Endothelial cell of umbilical vein (primary cell): ENCODE data around the gene NEDD4L. TPM values are rescaled to one million over a fixed set of nuclear protein-coding genes. Genes with fewer than 3 reads are reported as not detected.

ENCODE experiments used
- BruUV-seq: library from RNA; stranded (reverse); fragments of 400-500 nt; replicated peaks from 2 replicates; lab custom pipeline; 2021; lab: Mats Ljungman, UMichigan
- CTCF ChIA-PET: fragments of 300-600, 350-600 bp; sonication (Branson Sonifier 250); formaldehyde crosslinking; loops from one replicate; lab custom pipeline; 2021; ENCODE audit warnings: antibody characterized with exemption, inconsistent platforms; lab: Charles Lee
- POLR2A ChIA-PET: fragments of 300-600, 350-600 bp; sonication (Branson Sonifier 250); formaldehyde crosslinking; loops from one replicate; lab custom pipeline; 2021; ENCODE audit warnings: antibody characterized with exemption, inconsistent platforms; lab: Charles Lee
- DNase-seq: peaks from one replicate; pipeline ENCODE4 v3.0.0-alpha.2; 2011; ENCODE audit warnings: low read depth, low spot score
- FAIRE-seq: peaks from 2 replicates; lab custom pipeline; 2011; peaks lifted over from hg19 to GRCh38; lab: Jason Lieb, UNC
- H2AFZ ChIP-seq: 2 replicates; pipeline ENCODE4 v1.6.0; 2012; ENCODE audit warnings: low read depth, low read length, control low read depth, inconsistent platforms
- H3K27ac ChIP-seq: 2 replicates; pipeline ENCODE4 v1.5.1; 2011; ENCODE audit warnings: low read depth, mild to moderate bottlenecking, control low read depth, low read length, moderate library complexity; ENCODE audit not compliant: insufficient read depth
- H3K27me3 ChIP-seq, 2 experiments: 2 replicates each; pipeline versions ENCODE4 v1.6.0 to v1.6.1; 2011; ENCODE audit warnings: low read length in 2 of 2, mixed read lengths in 1 of 2; ENCODE audit not compliant: control insufficient read depth in 2 of 2, insufficient read depth in 2 of 2
- H3K36me3 ChIP-seq, 2 experiments: 2 replicates in 1 of 2; 3 replicates in 1 of 2; pipeline ENCODE4 v1.5.1; 2011; ENCODE audit warnings: low read length in 2 of 2, mild to moderate bottlenecking in 1 of 2, moderate library complexity in 1 of 2; ENCODE audit not compliant: control insufficient read depth in 2 of 2, insufficient read depth in 2 of 2; ENCODE audit errors: extremely low read depth in 1 of 2
- H3K4me1 ChIP-seq: 3 replicates; pipeline ENCODE4 v1.5.1; 2011; ENCODE audit warnings: mild to moderate bottlenecking, low read length; ENCODE audit not compliant: control insufficient read depth, insufficient read depth; ENCODE audit errors: extremely low read depth
- H3K4me2 ChIP-seq: 2 replicates; pipeline ENCODE4 v1.6.1; 2011; ENCODE audit warnings: low read length, control low read depth, mixed read lengths; ENCODE audit not compliant: insufficient read depth
- H3K4me3 ChIP-seq, 3 experiments: fragments of 200-600 bp in 1 of 3; sonication (generic), shearing (Covaris generic) in 1 of 3; replicated peaks in 1 of 3; 2 replicates each; pipeline ENCODE4 v1.5.1; 2011 to 2016; ENCODE audit warnings: control low read depth in 3 of 3, low read length in 3 of 3, mild to moderate bottlenecking in 2 of 3, inconsistent platforms in 1 of 3, low read depth in 1 of 3, moderate library complexity in 1 of 3; ENCODE audit not compliant: insufficient read depth in 1 of 3
- H3K79me2 ChIP-seq: 2 replicates; pipeline ENCODE4 v1.6.0; 2012; ENCODE audit warnings: low read length, inconsistent platforms; ENCODE audit not compliant: control insufficient read depth, insufficient read depth
- H3K9ac ChIP-seq: replicated peaks from 2 replicates; pipeline ENCODE3; 2011; ENCODE audit warnings: low read length, control low read depth; ENCODE audit not compliant: insufficient read depth; ENCODE audit errors: extremely low read depth
- H3K9me1 ChIP-seq: replicated peaks from 3 replicates; pipeline ENCODE4 v1.6.0; 2011; ENCODE audit warnings: mild to moderate bottlenecking, low read length; ENCODE audit not compliant: control insufficient read depth, insufficient read depth; ENCODE audit errors: extremely low read depth
- H3K9me3 ChIP-seq: replicated peaks from 2 replicates; pipeline ENCODE4 v1.5.1; 2012; ENCODE audit warnings: low read length, inconsistent platforms; ENCODE audit not compliant: control insufficient read depth, insufficient read depth
- H4K20me1 ChIP-seq: replicated peaks from 2 replicates; pipeline ENCODE3; 2011; ENCODE audit warnings: mild to moderate bottlenecking, low read length; ENCODE audit not compliant: control insufficient read depth, insufficient read depth; ENCODE audit errors: extremely low read depth
- CTCF ChIP-seq, 2 donors: IDR thresholded peaks; 1 replicate in 1 of 2; 2 replicates in 1 of 2; pipeline ENCODE4 v1.5.1; 2011; ENCODE audit warnings: low read length in 2 of 2, mild to moderate bottlenecking in 2 of 2, moderate library complexity in 2 of 2, control low read depth in 1 of 2, inconsistent platforms in 1 of 2, low read depth in 1 of 2; ENCODE audit not compliant: insufficient read depth in 1 of 2; ENCODE audit errors: extremely low read depth in 1 of 2
- EZH2 ChIP-seq: IDR thresholded peaks from 2 replicates; pipeline ENCODE4 v1.6.1; 2012; ENCODE audit warnings: borderline replicate concordance, low read depth, mild to moderate bottlenecking, moderate library complexity, low read length, inconsistent platforms; ENCODE audit not compliant: severe bottlenecking
- FOS ChIP-seq: IDR thresholded peaks from 2 replicates; pipeline ENCODE4 v1.6.1; 2011; ENCODE audit warnings: mild to moderate bottlenecking, low read length, moderate library complexity, borderline replicate concordance; ENCODE audit not compliant: insufficient read depth
- GATA2 ChIP-seq: IDR thresholded peaks from 2 replicates; pipeline ENCODE4 v1.7.0; 2011; ENCODE audit warnings: low read depth, mild to moderate bottlenecking, moderate library complexity, mixed read lengths, low read length; ENCODE audit not compliant: insufficient read length, insufficient read depth
- JUN ChIP-seq: IDR thresholded peaks from 2 replicates; pipeline ENCODE4 v1.6.1; 2011; ENCODE audit warnings: borderline replicate concordance, low read depth; ENCODE audit not compliant: insufficient read length, insufficient read depth
- MYC ChIP-seq: IDR thresholded peaks from one replicate; pipeline ENCODE4 v1.6.1; 2011; ENCODE audit warnings: mild to moderate bottlenecking, low read depth, low read length
- POLR2A ChIP-seq: IDR thresholded peaks from 2 replicates; pipeline ENCODE4 v1.6.1; 2012; ENCODE audit warnings: low read depth, mild to moderate bottlenecking, control low read depth, low read length
- POLR2AphosphoS5 ChIP-seq: IDR thresholded peaks from 2 replicates; pipeline ENCODE4 v1.6.1; 2012; ENCODE audit warnings: low read depth, mild to moderate bottlenecking, control low read depth, low read length, moderate library complexity; ENCODE audit not compliant: insufficient read depth
- dilution Hi-C: fragments of 300-500 bp; cut with MboI; formaldehyde crosslinking; loops from one replicate; pipeline ENCODE4 v1.15.0; 2019; ENCODE audit warnings: low sequenced_read_pairs; ENCODE audit not compliant: extremely low pct_ligation_motif_present
- intact Hi-C: fragments of 100-400 bp; cut with micrococcal nuclease; formaldehyde crosslinking; loops from one replicate; pipeline ENCODE4 v1.10.0; 2022
- polyA plus RNA-seq, 4 experiments: library from polyadenylated mRNA; depleted of rRNA in 3 of 4; stranded (reverse) in 3 of 4; unstranded in 1 of 4; fragments of >200 nt; gene quantifications; 2 replicates each; pipeline versions ENCODE4 v1.2.1 to v1.2.3, GENCODE V29; 2011 to 2012; ENCODE audit warnings: missing spikeins in 1 of 4
- total RNA-seq: library from RNA; stranded (reverse); gene quantifications from 2 replicates; pipeline ENCODE4 v1.2.3, GENCODE V29; 2021
- TF ChIP-seq, protein P1 (sequence below): IDR thresholded peaks from 2 replicates; pipeline ENCODE4 v1.6.1; 2011; ENCODE audit not compliant: insufficient read depth, insufficient read length

The NEDD4L gene
- total and polyA plus RNA-seq, 2 donors (not counting 3 experiments of a cell fraction or from before 2014, with no cell fraction given): 20.5 to 78.9 TPM

DNA sequence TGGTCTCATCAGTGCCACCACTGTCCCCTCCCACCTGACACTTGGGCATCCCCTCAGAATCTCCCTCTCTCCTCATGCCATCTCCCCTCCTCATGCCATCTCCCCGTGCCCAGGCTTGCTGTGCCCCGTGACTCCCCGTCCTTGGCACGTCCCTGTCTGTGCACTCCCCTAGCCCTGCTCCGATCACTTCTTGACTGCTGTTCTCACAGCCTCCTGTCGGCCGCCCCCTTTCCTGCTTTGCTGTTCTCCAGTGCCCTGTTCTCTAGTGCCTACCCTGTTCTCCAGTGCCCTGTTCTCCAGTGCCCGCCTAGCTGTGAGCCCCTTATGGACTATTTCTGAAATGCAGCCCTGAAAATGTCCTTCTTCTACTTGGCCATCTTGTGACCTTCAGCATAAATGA is 331.0 kb downstream of the NEDD4L start:
- TF ChIP-seq FOS (no peak), EZH2 (no peak), GATA2 (no peak), POLR2A (no peak), CTCF (IDR thresholded peaks at IDR 0.05; ENCODE audit: extremely low read depth in 1 of 2, insufficient read depth in 1 of 2, low read depth in 1 of 2, low read length in 2 of 2) (no peak), MYC (no peak), JUN (no peak), POLR2AphosphoS5 (no peak)
- TF ChIP-seq, protein P1, sequence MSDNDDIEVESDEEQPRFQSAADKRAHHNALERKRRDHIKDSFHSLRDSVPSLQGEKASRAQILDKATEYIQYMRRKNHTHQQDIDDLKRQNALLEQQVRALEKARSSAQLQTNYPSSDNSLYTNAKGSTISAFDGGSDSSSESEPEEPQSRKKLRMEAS: no peak
- no peak overlapping the region for H3K4me3 ChIP-seq
- H3K79me2 ChIP-seq: no peaks in the 10 kb centered on the region
- intact Hi-C loops: no loop called here
- dilution Hi-C loops: no loop called here
- H3K36me3 ChIP-seq: peaks cover 2 to 5% of the 10 kb centered on the region in 2 experiments
- ChIA-PET POLR2A (no interaction called here), CTCF (interaction anchor here (1.3 kb wide), 1 partner anchor 9 kb away, joined by 3 read pairs; no protein-coding TSS in a partner anchor)
- DNase-seq: no peak
- no peaks in the 10 kb centered on the region for H3K9me1 ChIP-seq
- H3K9ac ChIP-seq: no peak overlapping the region
- H3K4me2 ChIP-seq: no peak overlapping the region
- H3K9me3 ChIP-seq: no peaks in the 10 kb centered on the region
- BruUV-seq: no TSS peak
- H4K20me1 ChIP-seq: no peaks in the 10 kb centered on the region
- no peak for FAIRE-seq
- no peak overlapping the region for H2AFZ ChIP-seq
- H3K27me3 ChIP-seq: no peaks in the 10 kb centered on the region
- no peaks in the 10 kb centered on the region for H3K4me1 ChIP-seq
- H3K27ac ChIP-seq: no peak overlapping the region
